ENCODE data around the gene POU2F2.
"Not testable (repeated sequence)": the region's sequence is repeated elsewhere in the genome, so short reads cannot be mapped to it uniquely, and the experiment has no call there.

The POU2F2 gene

GRCh38 chr19:42105368-42105767 is 26.9 kb downstream of the POU2F2 start:
- no peak for DNase-seq (ENCODE audit: extremely low read depth in 1 of 2, low read depth in 1 of 2)

- no peak for DNase-seq (ENCODE audit: extremely low read depth in 1 of 2, low read depth in 1 of 2)
Observed at GRCh38 chr19:42102877-42103276, 29.4 kb downstream of the POU2F2 start.

GRCh38 chr19:42100241-42100640 is 32.0 kb downstream of the POU2F2 start:
- not testable (repeated sequence) for DNase-seq (ENCODE audit: extremely low read depth in 1 of 2, low read depth in 1 of 2)

- no peak for DNase-seq (ENCODE audit: extremely low read depth in 1 of 2, low read depth in 1 of 2)
Observed at GRCh38 chr19:42099336-42099925, 32.8 kb downstream of the POU2F2 start.

GRCh38 chr19:42098781-42099180 is 33.5 kb downstream of the POU2F2 start:
- DNase-seq (ENCODE audit: extremely low read depth in 1 of 2, low read depth in 1 of 2) = no peak

GRCh38 chr19:42097461-42097860 is 34.8 kb downstream of the POU2F2 start:
- no peak for DNase-seq (ENCODE audit: extremely low read depth in 1 of 2, low read depth in 1 of 2)

- no peak for DNase-seq (ENCODE audit: extremely low read depth in 1 of 2, low read depth in 1 of 2)
Observed at GRCh38 chr19:42096255-42096837, 35.9 kb downstream of the POU2F2 start.

GRCh38 chr19:42095814-42096230 is 36.4 kb downstream of the POU2F2 start:
- DNase-seq (ENCODE audit: extremely low read depth in 1 of 2, low read depth in 1 of 2) = no peak

- no peak for DNase-seq (ENCODE audit: extremely low read depth in 1 of 2, low read depth in 1 of 2)
Observed at GRCh38 chr19:42095142-42095813, 37.0 kb downstream of the POU2F2 start.

- DNase-seq (ENCODE audit: extremely low read depth in 1 of 2, low read depth in 1 of 2) = no peak
Observed at GRCh38 chr19:42093926-42094325, 38.3 kb downstream of the POU2F2 start.

GRCh38 chr19:42093505-42093904 is 38.7 kb downstream of the POU2F2 start:
- DNase-seq (ENCODE audit: extremely low read depth in 1 of 2, low read depth in 1 of 2) = no peak

GRCh38 chr19:42092350-42092749 is 39.9 kb downstream of the POU2F2 start:
- peak in 1 of 2 donors; percentile 11 for DNase-seq (ENCODE audit: extremely low read depth in 1 of 2, low read depth in 1 of 2)

GRCh38 chr19:42091742-42092141 is 40.5 kb downstream of the POU2F2 start:
- DNase-seq (ENCODE audit: extremely low read depth in 1 of 2, low read depth in 1 of 2) = no peak

GRCh38 chr19:42091300-42091699 is 40.9 kb downstream of the POU2F2 start:
- DNase-seq (ENCODE audit: extremely low read depth in 1 of 2, low read depth in 1 of 2) = no peak

- DNase-seq (ENCODE audit: extremely low read depth in 1 of 2, low read depth in 1 of 2) = no peak
Observed at GRCh38 chr19:42090672-42091071, 41.6 kb downstream of the POU2F2 start.

- DNase-seq (ENCODE audit: extremely low read depth in 1 of 2, low read depth in 1 of 2) = no peak
Observed at GRCh38 chr19:42089772-42090171, 42.5 kb downstream of the POU2F2 start.

- no peak for DNase-seq (ENCODE audit: extremely low read depth in 1 of 2, low read depth in 1 of 2)
Observed at GRCh38 chr19:42089191-42089750, 43.0 kb downstream of the POU2F2 start.

GRCh38 chr19:42088471-42089190 is 43.6 kb downstream of the POU2F2 start:
- DNase-seq (ENCODE audit: extremely low read depth in 1 of 2, low read depth in 1 of 2) = no peak

GRCh38 chr19:42086770-42087550 is 45.3 kb downstream of the POU2F2 start:
- no peak for DNase-seq (ENCODE audit: extremely low read depth in 1 of 2, low read depth in 1 of 2)

- DNase-seq (ENCODE audit: extremely low read depth in 1 of 2, low read depth in 1 of 2) = no peak
Observed at GRCh38 chr19:42086188-42086736, 46.0 kb downstream of the POU2F2 start.
